Subcutaneous preadipocyte (primary cell): Measurements from ENCODE around the gene ASF1A. TPM values are rescaled to one million over a fixed set of nuclear protein-coding genes. Genes with fewer than 3 reads are reported as not detected.

Experiments used
- total RNA-seq: library from RNA; depleted of rRNA; stranded (reverse); fragments of >200 nt; gene quantifications from 2 replicates; pipeline ENCODE4 v1.2.3, GENCODE V29; 2012

ASF1A gene
- total RNA-seq: 10.3 and 14.7 TPM in 2 replicates

GRCh38 chr6:118893807-118894424, at the start of gene ASF1A:
Gene ASF1A (plus strand): TSS chr6:118894152. CDS start chr6:118894414, 262 bp downstream.

GRCh38 chr6:118934461-118935330, 40.7 kb downstream of the ASF1A start, which contains the start of gene MCM9:
Gene MCM9 (minus strand): TSS chr6:118935159. CDS start chr6:118931723, 3,436 bp downstream.

Other genes starting within 250 kb of the ASF1A start
- gene CEP85L, start 242.6 kb upstream of the ASF1A start, total RNA-seq: 10.3 and 13.7 TPM in 2 replicates
- 13.2 and 21.1 TPM in 2 replicates for gene MCM9, start 41.0 kb downstream of the ASF1A start, total RNA-seq
- gene FAM184A, start 184.5 kb downstream of the ASF1A start, total RNA-seq: 0.73 and 1.4 TPM in 2 replicates